HepG2 (cell line): ENCODE results near the gene ZDHHC19. TPM values are rescaled to one million over a fixed set of nuclear protein-coding genes. Genes with fewer than 3 reads are reported as not detected.

Source experiments
- ATAC-seq: fragments of 200-7000 bp; cut with Tn5 transposase; 3 replicates; pipeline ENCODE4 v1.9.1; 2020; ENCODE audit warnings: mild to moderate bottlenecking, moderate library complexity
- BruUV-seq: library from RNA; stranded (reverse); fragments of 400-500 nt; replicated peaks from 2 replicates; lab custom pipeline; 2021; lab: Mats Ljungman, UMichigan
- CTCF ChIA-PET: fragments of 300-600 bp; formaldehyde crosslinking; extraction: SDS; loops from one replicate; lab custom pipeline; 2021; ENCODE audit warnings: low total read pairs, inconsistent platforms, low intra/inter-chr PET ratio; lab: Yijun Ruan, JAX
- POLR2A ChIA-PET: fragments of 350-600 bp; sonication (Branson Sonifier 250); formaldehyde crosslinking; loops from one replicate; lab custom pipeline; 2020; ENCODE audit warnings: antibody characterized with exemption, inconsistent platforms; lab: Yijun Ruan, JAX
- DNase-seq: peaks from one replicate; pipeline ENCODE4 v3.0.0-alpha.2; 2015; ENCODE audit warnings: low spot score
- FAIRE-seq: peaks from 3 replicates; lab custom pipeline; 2011; peaks lifted over from hg19 to GRCh38; lab: Jason Lieb, UNC
- H2AFZ ChIP-seq: one replicate; pipeline ENCODE4 v1.6.1; 2011; ENCODE audit warnings: low read length, inconsistent platforms
- H3K27ac ChIP-seq: fragments of 300-600 bp; 3 replicates; pipeline ENCODE4 v1.8.0; 2011; ENCODE audit warnings: mixed run types, mild to moderate bottlenecking, mixed read lengths, low read length, inconsistent platforms; ENCODE audit not compliant: insufficient read depth; ENCODE audit errors: extremely low read length
- H3K27me3 ChIP-seq, 2 experiments: fragments of 200-600 bp in 1 of 2; 2 replicates in 1 of 2; 3 replicates in 1 of 2; pipeline versions ENCODE4 v1.6.0 to v1.8.0; 2011; ENCODE audit warnings: low read length in 2 of 2, mild to moderate bottlenecking in 2 of 2, moderate library complexity in 2 of 2, inconsistent platforms in 1 of 2; ENCODE audit not compliant: insufficient read depth in 2 of 2, control insufficient read depth in 1 of 2
- H3K36me3 ChIP-seq, 2 experiments: fragments of 200-600 bp in 1 of 2; replicated peaks in 1 of 2; 2 replicates in 1 of 2; 3 replicates in 1 of 2; pipeline versions ENCODE4 v1.5.1 to v1.8.0; 2011; ENCODE audit warnings: low read length in 2 of 2, inconsistent platforms in 1 of 2; ENCODE audit not compliant: insufficient read depth in 2 of 2, control insufficient read depth in 1 of 2
- H3K4me1 ChIP-seq: 2 replicates; pipeline ENCODE4 v1.5.1; 2012; ENCODE audit warnings: low read length, inconsistent platforms; ENCODE audit not compliant: insufficient read depth
- H3K4me2 ChIP-seq: 2 replicates; pipeline ENCODE4 v1.6.0; 2011; ENCODE audit warnings: low read depth, low read length, inconsistent platforms
- H3K4me3 ChIP-seq, 3 experiments: fragments of 200-600 bp in 1 of 3; sonication (generic), shearing (Covaris generic) in 1 of 3; replicated peaks in 1 of 3; 2 replicates each; pipeline ENCODE4 v1.5.1; 2011 to 2016; ENCODE audit warnings: low read length in 3 of 3, inconsistent platforms in 2 of 3, low read depth in 2 of 3, mild to moderate bottlenecking in 2 of 3, control low read depth in 1 of 3, mixed read lengths in 1 of 3; ENCODE audit not compliant: insufficient read depth in 1 of 3
- H3K79me2 ChIP-seq: one replicate; pipeline ENCODE4 v1.6.1; 2011; ENCODE audit warnings: low read length, inconsistent platforms; ENCODE audit not compliant: insufficient read depth
- H3K9ac ChIP-seq: 2 replicates; pipeline ENCODE4 v1.6.0; 2011; ENCODE audit warnings: mild to moderate bottlenecking, low read depth, low read length, inconsistent platforms; ENCODE audit not compliant: insufficient read depth
- H3K9me3 ChIP-seq: 2 replicates; pipeline ENCODE4 v1.5.1; 2012; ENCODE audit warnings: mild to moderate bottlenecking, low read length
- H4K20me1 ChIP-seq: 2 replicates; pipeline ENCODE4 v1.6.0; 2011; ENCODE audit warnings: inconsistent platforms, mild to moderate bottlenecking, low read length, moderate library complexity; ENCODE audit not compliant: insufficient read depth
- ATF1 ChIP-seq: IDR thresholded peaks from 2 replicates; pipeline ENCODE4 v1.6.1; 2016; ENCODE audit warnings: mild to moderate bottlenecking, control low read depth
- CEBPB ChIP-seq: IDR thresholded peaks from 2 replicates; pipeline ENCODE4 v1.6.1; 2011; ENCODE audit warnings: low read depth, low read length, improper control_type of control experiment, borderline replicate concordance
- CEBPG ChIP-seq: IDR thresholded peaks from 2 replicates; pipeline ENCODE4 v1.6.1; 2016
- GATAD2A ChIP-seq: IDR thresholded peaks from 2 replicates; pipeline ENCODE4 v1.6.1; 2016
- GTF2F1 ChIP-seq: fragments of 150-350 bp; IDR thresholded peaks from 2 replicates; pipeline ENCODE4 v1.6.1; 2014; ENCODE audit warnings: low read length
- HNF4A ChIP-seq: sonication (generic); formaldehyde crosslinking; IDR thresholded peaks from 2 replicates; pipeline ENCODE4 v1.4.0; 2020; ENCODE audit warnings: missing genetic modification reagents
- MEIS2 ChIP-seq: sonication (generic); formaldehyde crosslinking; IDR thresholded peaks from 2 replicates; pipeline ENCODE4 v1.9.0; 2021; ENCODE audit warnings: mild to moderate bottlenecking, missing genetic modification reagents
- SOX13 ChIP-seq, 3 experiments: fragments of 450-650 bp in 1 of 3; sonication (generic) in 1 of 3; formaldehyde crosslinking in 1 of 3; IDR thresholded peaks in 2 of 3; conservative IDR thresholded peaks in 1 of 3; 2 replicates each; pipeline versions ENCODE4 v1.5.0 to v1.6.1; 2016 to 2020; ENCODE audit warnings: antibody characterized with exemption in 1 of 3, mild to moderate bottlenecking in 1 of 3, missing compliant biosample characterization in 1 of 3, missing genetic modification reagents in 1 of 3, moderate library complexity in 1 of 3
- SRF ChIP-seq: IDR thresholded peaks from 2 replicates; pipeline ENCODE4 v1.6.1; 2011; ENCODE audit warnings: mild to moderate bottlenecking, low read depth, low read length, moderate library complexity
- TEAD2 ChIP-seq: sonication (generic); formaldehyde crosslinking; IDR thresholded peaks from 2 replicates; pipeline ENCODE4 v1.9.0; 2021; ENCODE audit warnings: missing genetic modification reagents
- ZNF10 ChIP-seq: sonication (generic); formaldehyde crosslinking; IDR thresholded peaks from 2 replicates; pipeline ENCODE4 v1.4.0; 2020; ENCODE audit warnings: mild to moderate bottlenecking, low read depth, missing genetic modification reagents, borderline replicate concordance
- WGBS: methylation state at CpG from one replicate; pipeline ENCODE4 v1.1.6; 2017; ENCODE audit warnings: low lambda C conversion rate; 5-methylcytosine and 5-hydroxymethylcytosine counted together
- in situ Hi-C: cut with HindIII; loops from 2 replicates; pipeline ENCODE4 v1.10.0; 2017; ENCODE audit warnings: low pct_unique_long_range_greater_than_20kb; ENCODE audit not compliant: extremely low pct_ligation_motif_present
- intact Hi-C: fragments of 100-400 bp; cut with micrococcal nuclease; formaldehyde crosslinking; loops from one replicate; pipeline ENCODE4 v1.10.0; 2022; ENCODE audit not compliant: unreplicated experiment
- polyA plus RNA-seq, 8 experiments: library from polyadenylated mRNA; depleted of rRNA in 3 of 8; stranded (reverse) in 7 of 8; unstranded in 1 of 8; fragments of >200 nt; fragmentation: Illumina TruSeq in 4 of 8; extraction: Trizol in 4 of 8; gene quantifications; 2 replicates each; pipeline versions ENCODE4 v1.2.1 to v1.2.3, GENCODE V29; 2011 to 2016; ENCODE audit warnings: low read depth in 4 of 8, missing spikeins in 1 of 8, mixed read lengths in 1 of 8; ENCODE audit not compliant: insufficient read depth in 1 of 8
- total RNA-seq, 5 experiments: library from RNA; depleted of rRNA; stranded (reverse); fragments of >200 nt; fragmentation: Illumina TruSeq; extraction: Trizol; gene quantifications; 2 replicates each; pipeline ENCODE4 v1.2.3, GENCODE V29; 2016; ENCODE audit warnings: low read depth in 1 of 5
- TF ChIP-seq, protein P1 (sequence below): sonication (generic); formaldehyde crosslinking; IDR thresholded peaks from 2 replicates; pipeline ENCODE4 v1.4.0; 2020; ENCODE audit warnings: mild to moderate bottlenecking, missing genetic modification reagents
- TF ChIP-seq, protein P2 (sequence below): sonication (generic); formaldehyde crosslinking; IDR thresholded peaks from 2 replicates; pipeline ENCODE4 v1.5.0; 2020; ENCODE audit warnings: mild to moderate bottlenecking, missing genetic modification reagents, borderline replicate concordance
- TF ChIP-seq, protein P3 (sequence below): sonication (generic); formaldehyde crosslinking; IDR thresholded peaks from 2 replicates; pipeline ENCODE4 v1.5.0; 2020; ENCODE audit warnings: missing genetic modification reagents
- TF ChIP-seq, protein P4 (sequence below): IDR thresholded peaks from 2 replicates; pipeline ENCODE4 v1.6.1; 2016; ENCODE audit warnings: low read depth

Gene ZDHHC19
- total and polyA plus RNA-seq, 2 of the 13 experiments (the other 11 are each of a cell fraction or from before 2014, with no cell fraction given) = 0.22 to 0.53 TPM

DNA sequence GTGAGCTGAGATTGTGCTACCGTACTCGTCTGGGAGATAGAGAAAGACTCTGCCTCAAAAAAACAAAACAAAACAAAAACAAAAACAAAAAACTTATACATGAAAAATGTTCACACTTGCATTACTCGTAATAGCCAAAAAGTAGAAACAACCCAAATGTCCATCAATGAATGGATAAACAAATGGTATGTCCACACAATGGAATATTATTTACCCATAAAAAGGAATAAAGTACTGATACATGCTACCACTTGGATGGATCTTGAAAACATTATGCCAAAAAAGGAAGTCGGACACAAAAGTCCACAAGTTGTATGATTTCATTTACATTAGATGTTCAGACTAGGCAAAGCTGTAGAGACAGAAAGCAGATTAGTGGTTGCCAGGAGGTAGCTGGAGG, 49.6 kb upstream of the ZDHHC19 start (continued):
- TF ChIP-seq, protein P1, sequence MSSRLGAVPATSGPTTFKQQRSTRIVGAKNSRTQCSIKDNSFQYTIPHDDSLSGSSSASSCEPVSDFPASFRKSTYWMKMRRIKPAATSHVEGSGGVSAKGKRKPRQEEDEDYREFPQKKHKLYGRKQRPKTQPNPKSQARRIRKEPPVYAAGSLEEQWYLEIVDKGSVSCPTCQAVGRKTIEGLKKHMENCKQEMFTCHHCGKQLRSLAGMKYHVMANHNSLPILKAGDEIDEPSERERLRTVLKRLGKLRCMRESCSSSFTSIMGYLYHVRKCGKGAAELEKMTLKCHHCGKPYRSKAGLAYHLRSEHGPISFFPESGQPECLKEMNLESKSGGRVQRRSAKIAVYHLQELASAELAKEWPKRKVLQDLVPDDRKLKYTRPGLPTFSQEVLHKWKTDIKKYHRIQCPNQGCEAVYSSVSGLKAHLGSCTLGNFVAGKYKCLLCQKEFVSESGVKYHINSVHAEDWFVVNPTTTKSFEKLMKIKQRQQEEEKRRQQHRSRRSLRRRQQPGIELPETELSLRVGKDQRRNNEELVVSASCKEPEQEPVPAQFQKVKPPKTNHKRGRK (CRISPR knock-in tag) = no peak
- TF ChIP-seq, all 625 proteins: peak for 0

DNA sequence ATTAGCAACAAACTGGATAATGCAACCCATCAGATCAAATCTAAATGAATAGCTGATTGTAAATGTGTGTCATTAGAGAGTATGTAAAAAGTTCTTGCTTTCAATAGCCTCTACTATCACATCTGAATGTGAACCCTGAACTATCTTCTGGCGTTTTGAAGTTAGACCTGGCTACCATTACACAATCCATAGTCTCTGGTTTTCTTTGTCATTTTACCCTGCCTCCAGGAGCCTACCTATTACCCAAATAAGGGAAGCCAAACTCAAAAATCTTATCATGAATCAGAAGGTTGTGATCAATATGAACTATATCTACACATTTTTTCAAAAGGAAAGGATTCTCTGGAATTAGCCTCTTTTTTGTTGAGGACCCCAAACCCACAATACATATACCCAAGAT, 44.6 kb upstream of the ZDHHC19 start:
- in situ Hi-C loops (loop anchor here (5.0 kb wide), 1 partner anchor 262 kb away; the partner anchor contains the start of gene SMCO1), intact Hi-C loops (loop anchor here (2.0 kb wide), 1 partner anchor 37 kb away; no protein-coding TSS in a partner anchor)
- POLR2A ChIA-PET = no interaction called here
- no peaks in the 10 kb centered on the region for H3K27me3 ChIP-seq
- H2AFZ ChIP-seq = no peak overlapping the region
- H3K4me2 ChIP-seq = no peak overlapping the region
- H3K27ac ChIP-seq = peak overlapping the region; percentile 48
- no TSS peak for BruUV-seq
- H3K9ac ChIP-seq = no peak overlapping the region
- peaks cover under 1% of the 10 kb centered on the region for H3K79me2 ChIP-seq
- peak; percentile 71 for FAIRE-seq
- H3K4me3 ChIP-seq = no peak overlapping the region
- peaks cover 17% of the 10 kb centered on the region for H3K4me1 ChIP-seq
- ATAC-seq = peak; percentile 77
- no peaks in the 10 kb centered on the region for H3K9me3 ChIP-seq
- H4K20me1 ChIP-seq = no peaks in the 10 kb centered on the region
- DNase-seq = peak; percentile 53
- peaks cover 0 to 12% of the 10 kb centered on the region in 2 experiments; a peak in 2 of 5 replicates for H3K36me3 ChIP-seq
- CTCF ChIA-PET = interaction anchor here (3.0 kb wide), 1 partner anchor 264 kb away, joined by 28 read pairs; no protein-coding TSS in a partner anchor
- 0% methylated on average over 1 of the region's 1 CpG for WGBS
- TF ChIP-seq CEBPB (peak; percentile 68), ZNF10 (no peak), CEBPG (CRISPR knock-in tag) (peak; percentile 65), HNF4A (peak; percentile 50), MEIS2 (CRISPR knock-in tag) (no peak), SRF (peak; percentile 89), SOX13 (IDR thresholded peaks at IDR 0.05) (no peak), SOX13 (CRISPR knock-in tag; conservative IDR thresholded peaks at IDR 0.05 in 1 of 2, IDR thresholded peaks at IDR 0.05 in 1 of 2) (peak in 1 of 2 experiments; percentile 13; a peak in 1 of 4 replicates), ATF1 (CRISPR knock-in tag) (no peak), TEAD2 (no peak), GATAD2A (CRISPR knock-in tag) (no peak), GTF2F1 (no peak)
- TF ChIP-seq, protein P2, sequence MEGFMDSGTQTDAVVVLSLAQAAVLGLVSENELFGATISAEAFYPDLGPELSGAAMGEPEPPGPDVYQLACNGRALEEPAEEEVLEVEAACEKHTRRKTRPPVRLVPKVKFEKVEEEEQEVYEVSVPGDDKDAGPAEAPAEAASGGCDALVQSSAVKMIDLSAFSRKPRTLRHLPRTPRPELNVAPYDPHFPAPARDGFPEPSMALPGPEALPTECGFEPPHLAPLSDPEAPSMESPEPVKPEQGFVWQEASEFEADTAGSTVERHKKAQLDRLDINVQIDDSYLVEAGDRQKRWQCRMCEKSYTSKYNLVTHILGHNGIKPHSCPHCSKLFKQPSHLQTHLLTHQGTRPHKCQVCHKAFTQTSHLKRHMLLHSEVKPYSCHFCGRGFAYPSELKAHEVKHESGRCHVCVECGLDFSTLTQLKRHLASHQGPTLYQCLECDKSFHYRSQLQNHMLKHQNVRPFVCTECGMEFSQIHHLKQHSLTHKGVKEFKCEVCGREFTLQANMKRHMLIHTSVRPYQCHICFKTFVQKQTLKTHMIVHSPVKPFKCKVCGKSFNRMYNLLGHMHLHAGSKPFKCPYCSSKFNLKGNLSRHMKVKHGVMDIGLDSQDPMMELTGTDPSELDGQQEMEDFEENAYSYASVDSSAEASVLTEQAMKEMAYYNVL = no peak
- TF ChIP-seq, protein P1 (CRISPR knock-in tag) = no peak
- TF ChIP-seq, protein P3, sequence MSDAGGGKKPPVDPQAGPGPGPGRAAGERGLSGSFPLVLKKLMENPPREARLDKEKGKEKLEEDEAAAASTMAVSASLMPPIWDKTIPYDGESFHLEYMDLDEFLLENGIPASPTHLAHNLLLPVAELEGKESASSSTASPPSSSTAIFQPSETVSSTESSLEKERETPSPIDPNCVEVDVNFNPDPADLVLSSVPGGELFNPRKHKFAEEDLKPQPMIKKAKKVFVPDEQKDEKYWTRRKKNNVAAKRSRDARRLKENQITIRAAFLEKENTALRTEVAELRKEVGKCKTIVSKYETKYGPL (CRISPR knock-in tag) = 0 out of 2 replicates have a peak, but pooled peaks have one; percentile 24
- TF ChIP-seq, protein P4, sequence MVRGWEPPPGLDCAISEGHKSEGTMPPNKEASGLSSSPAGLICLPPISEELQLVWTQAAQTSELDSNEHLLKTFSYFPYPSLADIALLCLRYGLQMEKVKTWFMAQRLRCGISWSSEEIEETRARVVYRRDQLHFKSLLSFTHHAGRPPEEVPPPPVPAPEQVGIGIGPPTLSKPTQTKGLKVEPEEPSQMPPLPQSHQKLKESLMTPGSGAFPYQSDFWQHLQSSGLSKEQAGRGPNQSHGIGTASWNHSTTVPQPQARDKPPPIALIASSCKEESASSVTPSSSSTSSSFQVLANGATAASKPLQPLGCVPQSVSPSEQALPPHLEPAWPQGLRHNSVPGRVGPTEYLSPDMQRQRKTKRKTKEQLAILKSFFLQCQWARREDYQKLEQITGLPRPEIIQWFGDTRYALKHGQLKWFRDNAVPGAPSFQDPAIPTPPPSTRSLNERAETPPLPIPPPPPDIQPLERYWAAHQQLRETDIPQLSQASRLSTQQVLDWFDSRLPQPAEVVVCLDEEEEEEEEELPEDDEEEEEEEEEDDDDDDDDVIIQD (CRISPR knock-in tag) = peak; percentile 34; the same call in 1 of the 2 replicates
